Duodenal mucosa (tissue), 2 donors: Measurements from ENCODE around the gene ANGPTL4.
A peak's percentile ranks its signal among the peaks of the same experiment; 100 is the strongest.

ENCODE experiments used
- H3K27ac ChIP-seq: one replicate; pipeline ENCODE4 v1.7.0; 2013; ENCODE audit warnings: low read depth, low read length
- H3K27me3 ChIP-seq, 2 donors: one replicate each; pipeline ENCODE4 v1.7.0; 2013; ENCODE audit warnings: low read length in 2 of 2, control low read depth in 1 of 2; ENCODE audit not compliant: insufficient read depth in 2 of 2, control insufficient read depth in 1 of 2
- H3K36me3 ChIP-seq, 2 donors: one replicate each; pipeline ENCODE4 v1.7.0; 2013; ENCODE audit warnings: low read length in 2 of 2, control low read depth in 1 of 2; ENCODE audit not compliant: insufficient read depth in 2 of 2, control insufficient read depth in 1 of 2
- H3K4me1 ChIP-seq, 2 donors: one replicate each; pipeline ENCODE4 v1.7.0; 2013; ENCODE audit warnings: low read length in 2 of 2, control low read depth in 1 of 2; ENCODE audit not compliant: insufficient read depth in 2 of 2, control insufficient read depth in 1 of 2
- H3K4me3 ChIP-seq, 2 donors: one replicate each; pipeline ENCODE4 v1.7.0; 2013; ENCODE audit warnings: low read length in 2 of 2, low read depth in 1 of 2
- H3K9ac ChIP-seq, 2 donors: one replicate each; pipeline ENCODE4 v1.7.0; 2013; ENCODE audit warnings: low read length in 2 of 2, low read depth in 1 of 2
- H3K9me3 ChIP-seq, 2 donors: one replicate each; pipeline ENCODE4 v1.7.0; 2013; ENCODE audit warnings: low read length in 2 of 2, control low read depth in 1 of 2; ENCODE audit not compliant: control insufficient read depth in 1 of 2

ANGPTL4 gene

GRCh38 chr19:8412783-8413628, 49.1 kb downstream of the ANGPTL4 start, which contains the start of gene MARCHF2:
Gene MARCHF2 (plus strand): TSS chr19:8413305. CDS start chr19:8421841, 8,536 bp downstream.
- Histone ChIP-seq H3K4me1 (peaks cover 9 to 10% of the 10 kb centered on the region in 2 donors), H3K9ac (peak within 1 kb of the TSS; percentile 58 to 73), H3K4me3 (peak within 1 kb of the TSS; percentile 73 to 87), H3K9me3 (no peaks in the 10 kb centered on the region), H3K27ac (no peak within 1 kb of the TSS), H3K36me3 (no peaks in the 10 kb centered on the region), H3K27me3 (no peaks in the 10 kb centered on the region)

DNA sequence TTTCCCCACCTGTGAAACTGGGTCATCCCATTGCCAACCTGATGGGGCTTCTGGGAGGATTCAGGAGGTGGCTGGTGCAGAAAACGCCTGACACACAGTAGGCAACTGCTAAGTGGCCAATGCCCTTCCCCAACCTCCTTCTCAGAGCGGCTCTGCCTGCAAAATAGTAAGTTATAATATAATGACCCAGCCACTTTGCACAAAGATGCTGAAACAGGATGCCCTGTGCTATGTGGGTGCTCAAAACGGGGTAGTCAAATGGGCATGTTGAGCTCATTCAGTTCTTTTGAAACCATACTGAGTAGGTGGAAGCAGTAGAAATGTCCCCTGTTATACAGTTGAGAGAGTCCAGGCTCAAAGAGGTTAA, 49.7 kb downstream of the ANGPTL4 start:
- peaks cover 9 to 10% of the 10 kb centered on the region in 2 donors for H3K4me1 ChIP-seq
- no peaks in the 10 kb centered on the region for H3K36me3 ChIP-seq
- no peaks in the 10 kb centered on the region for H3K27me3 ChIP-seq
- peak overlapping the region; percentile 58 to 73 for H3K9ac ChIP-seq
- peak overlapping the region; percentile 73 to 87 for H3K4me3 ChIP-seq
- no peaks in the 10 kb centered on the region for H3K9me3 ChIP-seq
- no peak overlapping the region for H3K27ac ChIP-seq

- Histone ChIP-seq H3K9ac (no peak overlapping the region), H3K27ac (no peak overlapping the region), H3K4me1 (peaks cover 5 to 10% of the 10 kb centered on the region in 2 donors)
These were observed 52.8 kb downstream of the ANGPTL4 start for GRCh38 chr19:8416796-8417195.

DNA sequence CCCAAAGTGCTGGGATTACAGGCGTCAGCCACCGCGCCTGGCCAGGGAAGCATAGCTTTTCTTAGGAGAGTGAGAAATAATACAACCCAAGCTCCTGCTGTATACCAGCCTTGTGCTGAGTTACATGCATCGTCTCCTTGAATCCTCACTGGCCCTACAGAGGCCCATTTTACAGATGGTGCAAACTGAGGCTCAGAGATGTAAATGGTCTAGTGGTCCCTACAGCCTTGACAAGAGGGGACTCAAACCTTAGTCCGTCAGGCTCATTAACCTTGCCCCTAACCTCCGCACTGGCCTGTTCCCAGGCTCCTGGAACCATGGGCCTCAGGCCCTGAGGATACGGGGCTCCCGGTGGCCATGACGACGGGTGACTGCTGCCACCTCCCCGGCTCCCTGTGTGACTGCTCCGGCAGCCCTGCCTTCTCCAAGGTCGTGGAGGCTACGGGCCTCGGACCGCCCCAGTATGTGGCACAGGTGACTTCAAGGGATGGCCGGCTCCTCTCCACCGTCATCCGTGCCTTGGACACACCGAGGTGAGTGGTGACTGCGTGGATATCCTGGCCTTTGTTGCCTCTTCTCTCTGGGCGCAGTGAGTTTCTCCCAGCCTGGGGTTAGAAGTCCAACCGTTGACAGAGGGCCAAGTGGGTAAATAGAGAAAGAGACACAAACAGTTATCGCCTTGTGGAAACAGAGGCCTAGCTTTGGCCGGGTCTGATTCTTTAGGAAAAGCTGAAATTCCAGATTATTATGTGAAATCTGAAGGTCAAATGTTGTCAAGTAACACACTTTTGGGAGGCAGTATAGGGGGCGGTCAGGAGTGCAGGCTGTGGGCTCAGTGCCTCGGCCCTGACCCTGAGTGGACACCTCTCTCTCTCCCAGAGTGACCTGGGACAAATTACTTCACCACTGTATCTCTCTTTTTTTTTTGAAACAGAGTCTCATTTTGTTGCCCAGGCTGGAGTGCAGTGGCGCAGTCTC, 57.8 kb downstream of the ANGPTL4 start:
- Histone ChIP-seq H3K9ac (no peak overlapping the region), H3K4me1 (peaks cover 0 to 4% of the 10 kb centered on the region in 2 donors)

More at GRCh38 chr19:8416796-8417195, 52.8 kb downstream of the ANGPTL4 start:
- H3K4me3 ChIP-seq, result no peak overlapping the region
- H3K27me3 ChIP-seq, result no peaks in the 10 kb centered on the region
- H3K9me3 ChIP-seq, result no peaks in the 10 kb centered on the region
- H3K36me3 ChIP-seq, result peaks cover 0 to 4% of the 10 kb centered on the region in 2 donors

GRCh38 chr19:8423817-8424223, 59.9 kb downstream of the ANGPTL4 start:
- H3K9ac ChIP-seq, result no peak overlapping the region
- H3K27me3 ChIP-seq, result no peaks in the 10 kb centered on the region
- peak overlapping the region; percentile 73 for H3K27ac ChIP-seq
- peaks cover 0 to 4% of the 10 kb centered on the region in 2 donors for H3K4me1 ChIP-seq
- H3K4me3 ChIP-seq, result no peak overlapping the region
- H3K9me3 ChIP-seq, result no peaks in the 10 kb centered on the region
- H3K36me3 ChIP-seq, result peaks cover 3 to 13% of the 10 kb centered on the region in 2 donors

More for the DNA sequence above, 57.8 kb downstream of the ANGPTL4 start:
- Histone ChIP-seq H3K36me3 (peaks cover 3 to 13% of the 10 kb centered on the region in 2 donors), H3K27me3 (no peaks in the 10 kb centered on the region), H3K9me3 (no peaks in the 10 kb centered on the region), H3K4me3 (no peak overlapping the region), H3K27ac (no peak overlapping the region)
